Kidney (tissue), 14 donors: ENCODE measurements around the gene CADPS2. TPM values are rescaled to one million over a fixed set of nuclear protein-coding genes. Genes with fewer than 3 reads are reported as not detected.

ENCODE experiments used
- DNase-seq, 5 donors: peaks; one replicate each; pipeline ENCODE4 v3.0.0-alpha.2; 2013 to 2020
- FAIRE-seq: peaks from 2 replicates; lab custom pipeline; 2012; peaks lifted over from hg19 to GRCh38; lab: Jason Lieb, UNC
- H3K27ac ChIP-seq, 2 donors: one replicate each; pipeline ENCODE4 v1.7.0; 2013; ENCODE audit warnings: low read depth in 2 of 2, low read length in 2 of 2, inconsistent platforms in 1 of 2
- H3K27me3 ChIP-seq: one replicate; pipeline ENCODE4 v1.7.1; 2013; ENCODE audit warnings: low read length, inconsistent platforms; ENCODE audit not compliant: control insufficient read depth, insufficient read depth
- H3K36me3 ChIP-seq, 3 donors: one replicate each; pipeline versions ENCODE4 v1.7.0 to v1.7.1; 2013; ENCODE audit warnings: low read length in 3 of 3, control low read depth in 1 of 3, inconsistent platforms in 1 of 3; ENCODE audit not compliant: insufficient read depth in 3 of 3, control insufficient read depth in 2 of 3
- H3K4me1 ChIP-seq, 3 donors: one replicate each; pipeline versions ENCODE4 v1.7.0 to v1.7.1; 2013; ENCODE audit warnings: low read length in 3 of 3, inconsistent platforms in 1 of 3, low read depth in 1 of 3; ENCODE audit not compliant: control insufficient read depth in 2 of 3, insufficient read depth in 2 of 3
- H3K4me3 ChIP-seq, 3 donors: one replicate each; pipeline versions ENCODE4 v1.7.0 to v1.8.1; 2013; ENCODE audit warnings: low read length in 3 of 3, control low read depth in 1 of 3, inconsistent platforms in 1 of 3
- H3K9ac ChIP-seq, 3 donors: one replicate each; pipeline versions ENCODE4 v1.7.0 to v1.7.1; 2013; ENCODE audit warnings: low read length in 3 of 3, control low read depth in 1 of 3, inconsistent platforms in 1 of 3
- H3K9me3 ChIP-seq, 3 donors: one replicate each; pipeline versions ENCODE4 v1.7.0 to v1.7.1; 2013; ENCODE audit warnings: low read length in 3 of 3, control low read depth in 1 of 3, inconsistent platforms in 1 of 3; ENCODE audit not compliant: control insufficient read depth in 2 of 3, insufficient read depth in 1 of 3
- intact Hi-C: fragments of 100-400 bp; cut with DNase I; formaldehyde crosslinking; loops from one replicate; pipeline ENCODE4 v1.11.1; 2022
- polyA plus RNA-seq: library from polyadenylated mRNA; stranded (reverse); fragments of 350-450 nt; fragmentation: Illumina TruSeq; extraction: RNeasy Lipid Tissue Mini Kit (QIAGEN cat#74804); gene quantifications from one replicate; pipeline ENCODE4 v1.2.3, GENCODE V29; 2014; ENCODE audit warnings: low read depth, low replicate concordance; ENCODE audit not compliant: insufficient read depth
- total RNA-seq: library from RNA; stranded (reverse); fragmentation: NEBNext Ultra II Directional; extraction: Animal tissue kit (Norgen Biotek cat#: 25700); gene quantifications from one replicate; pipeline ENCODE4 v1.2.1, GENCODE V29; 2021
- TF ChIP-seq, protein P1 (sequence below): IDR thresholded peaks from 3 replicates; pipeline ENCODE4 v1.5.1; 2012; ENCODE audit warnings: mild to moderate bottlenecking, moderate library complexity, borderline replicate concordance; ENCODE audit not compliant: insufficient read depth; ENCODE audit errors: extremely low read depth
- donor health status: control.
- donor health status: control.
- donor health status: control.
- donor health status: control.
- donor health status: control.
- donor health status: DM: yes; HTN: yes; CAD: no.
- donor health status: Normal renal cell carcinoma (clear cell type).

The CADPS2 gene
- total and polyA plus RNA-seq, 2 donors from 2014 or later: 33.0 to 39.9 TPM

DNA sequence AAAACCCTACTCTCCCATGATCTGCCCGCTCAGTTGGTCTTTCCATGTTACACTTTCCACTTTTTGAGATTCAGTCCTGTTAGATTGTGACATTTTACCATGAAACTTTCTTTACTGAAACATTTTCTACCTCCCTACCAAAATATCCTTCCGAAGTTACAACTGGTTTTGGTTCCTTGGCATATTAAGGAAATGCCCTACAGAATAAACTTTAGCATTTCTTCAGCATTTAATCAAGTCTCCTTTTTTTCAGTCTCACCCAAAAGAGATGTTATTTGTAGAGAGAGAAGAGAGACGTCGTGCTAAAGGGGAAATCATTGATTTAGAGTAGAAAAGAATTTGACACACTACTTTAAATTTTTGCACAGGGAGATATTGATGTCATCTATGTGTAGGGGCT, 572.0 kb downstream of the CADPS2 start:
- H3K4me1 ChIP-seq: peaks cover 0 to 7% (median 0%) of the 10 kb centered on the region in 3 donors
- H3K4me3 ChIP-seq: no peak overlapping the region
- no peak for DNase-seq
- peaks cover 78% of the 10 kb centered on the region for H3K27me3 ChIP-seq
- TF ChIP-seq, protein P1, sequence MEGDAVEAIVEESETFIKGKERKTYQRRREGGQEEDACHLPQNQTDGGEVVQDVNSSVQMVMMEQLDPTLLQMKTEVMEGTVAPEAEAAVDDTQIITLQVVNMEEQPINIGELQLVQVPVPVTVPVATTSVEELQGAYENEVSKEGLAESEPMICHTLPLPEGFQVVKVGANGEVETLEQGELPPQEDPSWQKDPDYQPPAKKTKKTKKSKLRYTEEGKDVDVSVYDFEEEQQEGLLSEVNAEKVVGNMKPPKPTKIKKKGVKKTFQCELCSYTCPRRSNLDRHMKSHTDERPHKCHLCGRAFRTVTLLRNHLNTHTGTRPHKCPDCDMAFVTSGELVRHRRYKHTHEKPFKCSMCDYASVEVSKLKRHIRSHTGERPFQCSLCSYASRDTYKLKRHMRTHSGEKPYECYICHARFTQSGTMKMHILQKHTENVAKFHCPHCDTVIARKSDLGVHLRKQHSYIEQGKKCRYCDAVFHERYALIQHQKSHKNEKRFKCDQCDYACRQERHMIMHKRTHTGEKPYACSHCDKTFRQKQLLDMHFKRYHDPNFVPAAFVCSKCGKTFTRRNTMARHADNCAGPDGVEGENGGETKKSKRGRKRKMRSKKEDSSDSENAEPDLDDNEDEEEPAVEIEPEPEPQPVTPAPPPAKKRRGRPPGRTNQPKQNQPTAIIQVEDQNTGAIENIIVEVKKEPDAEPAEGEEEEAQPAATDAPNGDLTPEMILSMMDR: no peak
- no peak overlapping the region for H3K27ac ChIP-seq
- H3K9me3 ChIP-seq: no peaks in the 10 kb centered on the region
- no peaks in the 10 kb centered on the region for H3K36me3 ChIP-seq
- no peak for FAIRE-seq
- no peak overlapping the region for H3K9ac ChIP-seq
- intact Hi-C loops: no loop called here

DNA sequence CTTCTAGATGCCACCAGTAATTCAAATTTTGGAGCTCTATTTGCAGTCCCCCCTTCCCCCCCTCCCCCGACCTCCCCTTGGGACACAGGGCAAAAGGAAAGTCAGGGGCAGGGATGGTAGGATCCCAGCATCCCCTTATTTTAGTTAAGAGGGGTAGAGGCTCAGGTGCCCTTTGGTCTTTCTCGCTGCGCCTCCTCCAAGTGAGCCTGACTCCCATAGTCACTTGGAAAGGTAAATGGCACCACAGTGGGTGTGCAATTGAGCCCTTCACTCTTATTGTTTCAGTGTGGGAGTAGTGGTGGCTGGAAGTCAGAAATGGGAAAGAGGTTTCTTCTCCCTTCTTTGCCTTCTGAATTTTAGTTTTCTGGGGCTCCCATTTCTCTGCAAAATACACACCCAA, 573.5 kb downstream of the CADPS2 start:
- DNase-seq (no peak), FAIRE-seq (no peak)
- no peak overlapping the region for H3K4me3 ChIP-seq
- no peak overlapping the region for H3K9ac ChIP-seq
- H3K4me1 ChIP-seq: peaks cover 0 to 7% (median 0%) of the 10 kb centered on the region in 3 donors
- peaks cover 85% of the 10 kb centered on the region for H3K27me3 ChIP-seq
- intact Hi-C loops: no loop called here
- no peak overlapping the region for H3K27ac ChIP-seq
- TF ChIP-seq, protein P1: no peak
- no peaks in the 10 kb centered on the region for H3K36me3 ChIP-seq
- H3K9me3 ChIP-seq: no peaks in the 10 kb centered on the region

DNA sequence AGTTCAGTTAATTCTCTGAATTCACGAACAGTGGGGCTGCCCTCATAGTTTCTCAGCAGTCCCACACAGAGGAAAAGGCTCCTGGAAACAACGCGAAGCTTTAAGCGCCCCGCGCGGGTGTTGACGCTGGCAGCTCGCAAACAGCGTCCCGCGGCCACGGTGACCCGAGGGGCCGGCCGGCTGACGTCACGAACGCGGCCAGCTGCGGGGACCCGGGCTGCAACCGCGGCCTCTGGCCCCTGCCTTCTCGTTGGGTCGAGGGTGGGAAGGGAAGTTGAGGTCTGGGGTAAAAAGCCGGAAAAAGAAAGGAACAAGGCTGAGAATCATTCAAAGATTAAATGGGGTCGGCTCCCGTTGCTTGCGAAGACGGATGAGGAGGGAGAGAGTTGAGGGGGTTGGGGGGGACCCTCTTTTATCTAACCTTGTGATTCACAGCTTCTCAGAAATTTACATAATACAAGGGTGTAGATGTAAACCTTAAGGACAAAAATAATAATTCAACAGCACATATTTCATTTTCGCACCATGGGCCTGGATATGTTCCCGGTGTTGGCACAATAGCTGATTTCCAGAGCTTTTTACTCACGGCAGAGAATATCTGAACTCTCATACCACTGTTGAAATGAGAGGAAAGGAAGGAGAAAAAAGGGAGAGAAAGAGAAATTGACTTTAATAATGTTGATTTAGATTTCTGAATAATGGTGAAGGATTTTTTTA, 574.4 kb downstream of the CADPS2 start:
- Histone ChIP-seq H3K9ac (no peak overlapping the region), H3K27me3 (peaks cover 88% of the 10 kb centered on the region), H3K9me3 (no peaks in the 10 kb centered on the region), H3K27ac (no peak overlapping the region), H3K4me3 (no peak overlapping the region), H3K36me3 (no peaks in the 10 kb centered on the region), H3K4me1 (peaks cover 0 to 5% (median 0%) of the 10 kb centered on the region in 3 donors)
- intact Hi-C loops: no loop called here
- DNase-seq (peak in 3 of 5 donors; percentile 27 to 49 (median 39)), FAIRE-seq (no peak)
- TF ChIP-seq, protein P1: no peak
